ENCODE measurements around the gene ACAA1. TPM values are rescaled to one million over a fixed set of nuclear protein-coding genes. Genes with fewer than 3 reads are reported as not detected.
"Not testable (repeated sequence)": the region's sequence is repeated elsewhere in the genome, so short reads cannot be mapped to it uniquely, and the experiment has no call there.

The ACAA1 gene
- polyA plus RNA-seq, 1 of the 3 experiments (the other 2 are of a cell fraction) = 86.4 TPM

DNA sequence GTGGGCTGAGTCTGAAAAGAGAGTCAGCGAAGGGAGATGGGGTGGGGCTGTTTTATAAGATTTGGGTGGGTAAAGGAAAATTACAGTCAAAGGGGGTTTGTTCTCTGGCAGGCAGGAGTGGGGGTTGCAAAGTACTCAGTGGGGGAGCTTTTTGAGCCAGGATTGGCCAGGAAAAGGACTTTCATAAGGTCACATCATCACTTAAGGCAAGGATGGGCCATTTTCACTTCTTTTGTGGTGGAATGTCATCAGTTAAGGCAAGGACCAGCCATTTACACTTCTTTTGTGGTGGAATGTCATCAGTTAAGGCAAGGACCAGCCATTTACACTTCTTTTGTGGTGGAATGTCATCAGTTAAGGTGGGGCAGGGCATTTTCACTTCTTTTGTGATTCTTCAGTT, 53.7 kb downstream of the ACAA1 start:
- POLR2A ChIA-PET = not testable (repeated sequence)

DNA sequence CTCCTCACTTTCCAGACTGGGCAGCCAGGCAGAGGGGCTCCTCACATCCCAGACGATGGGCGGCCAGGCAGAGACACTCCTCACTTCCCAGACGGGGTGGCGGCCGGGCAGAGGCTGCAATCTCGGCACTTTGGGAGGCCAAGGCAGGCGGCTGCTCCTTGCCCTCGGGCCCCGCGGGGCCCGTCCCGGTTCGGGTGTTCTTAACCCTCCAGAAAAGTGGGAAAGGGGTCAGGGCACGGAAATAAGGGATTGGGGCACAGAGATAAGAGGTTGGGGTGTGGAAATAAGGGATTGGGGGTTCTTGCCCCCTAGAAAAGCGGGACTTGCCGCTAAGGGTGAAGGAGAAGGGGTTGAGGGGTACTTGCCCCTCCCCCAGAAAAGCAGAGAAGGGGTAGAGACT, 54.6 kb downstream of the ACAA1 start:
- H3K79me2 ChIP-seq (ENCODE audit: insufficient read depth); H3K4me2 ChIP-seq; H3K9me2 ChIP-seq; DNase-seq; H2AFZ ChIP-seq (ENCODE audit: low read depth); H3K9ac ChIP-seq; H3F3A ChIP-seq (replicated peaks; ENCODE audit: insufficient read depth); H3K27me3 ChIP-seq (ENCODE audit: insufficient read depth); H3K27ac ChIP-seq (ENCODE audit: low read depth in 2 of 2, low read length in 1 of 2); H4K20me1 ChIP-seq (ENCODE audit: insufficient read depth); CTCF ChIA-PET; H3K36me3 ChIP-seq (replicated peaks in 1 of 2; ENCODE audit: control insufficient read depth in 1 of 2, insufficient read depth in 2 of 2, low read length in 1 of 2); H3K4me1 ChIP-seq (ENCODE audit: control insufficient read depth in 1 of 2, insufficient read depth in 2 of 2, low read depth in 1 of 2, low read length in 1 of 2); H3K4me3 ChIP-seq (ENCODE audit: low read depth in 2 of 2, low read length in 1 of 2); H3K9me3 ChIP-seq; POLR2A ChIA-PET: not testable (repeated sequence)
- 56% methylated on average over 11 of the region's 16 CpGs for WGBS (ENCODE audit: low lambda C conversion rate)

More for the DNA sequence above, 53.7 kb downstream of the ACAA1 start:
- H3F3A ChIP-seq (replicated peaks; ENCODE audit: insufficient read depth); H2AFZ ChIP-seq (ENCODE audit: low read depth); H4K20me1 ChIP-seq (ENCODE audit: insufficient read depth); H3K4me2 ChIP-seq; H3K4me1 ChIP-seq (ENCODE audit: control insufficient read depth in 1 of 2, insufficient read depth in 2 of 2, low read depth in 1 of 2, low read length in 1 of 2); H3K9ac ChIP-seq; H3K36me3 ChIP-seq (replicated peaks in 1 of 2; ENCODE audit: control insufficient read depth in 1 of 2, insufficient read depth in 2 of 2, low read length in 1 of 2); H3K4me3 ChIP-seq (ENCODE audit: low read depth in 2 of 2, low read length in 1 of 2); H3K27ac ChIP-seq (ENCODE audit: low read depth in 2 of 2, low read length in 1 of 2); DNase-seq; CTCF ChIA-PET; H3K27me3 ChIP-seq (ENCODE audit: insufficient read depth); H3K9me2 ChIP-seq; H3K79me2 ChIP-seq (ENCODE audit: insufficient read depth); H3K9me3 ChIP-seq: not testable (repeated sequence)
- WGBS (ENCODE audit: low lambda C conversion rate) = no CpG with 5 or more reads among the region's 1 CpG

DNA sequence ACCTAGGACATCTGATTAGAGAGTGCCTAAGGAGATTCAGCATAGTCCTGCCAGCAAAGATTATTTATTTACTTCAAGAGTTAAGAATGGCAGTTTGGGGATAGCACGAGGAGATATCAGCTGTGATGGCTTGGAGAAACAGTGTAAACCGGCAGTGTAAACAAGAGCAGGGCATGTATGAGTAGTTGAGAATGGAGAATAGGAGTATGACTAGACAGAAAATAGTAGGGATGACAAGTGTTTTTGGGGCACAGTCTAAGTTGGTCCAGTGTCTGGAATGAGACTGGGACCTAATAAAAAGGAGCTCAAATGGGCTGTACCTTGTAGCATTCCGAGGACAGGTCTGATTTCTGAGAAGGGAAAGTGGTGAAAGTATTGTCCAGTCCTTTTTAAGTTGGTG, 59.9 kb downstream of the ACAA1 start:
- H3F3A ChIP-seq (replicated peaks; ENCODE audit: insufficient read depth); H3K4me1 ChIP-seq (ENCODE audit: control insufficient read depth in 1 of 2, insufficient read depth in 2 of 2, low read depth in 1 of 2, low read length in 1 of 2); H3K27me3 ChIP-seq (ENCODE audit: insufficient read depth); CTCF ChIA-PET; H3K9ac ChIP-seq; H3K9me3 ChIP-seq; H3K4me3 ChIP-seq (ENCODE audit: low read depth in 2 of 2, low read length in 1 of 2); H2AFZ ChIP-seq (ENCODE audit: low read depth); H3K4me2 ChIP-seq; H4K20me1 ChIP-seq (ENCODE audit: insufficient read depth); POLR2A ChIA-PET; DNase-seq; H3K27ac ChIP-seq (ENCODE audit: low read depth in 2 of 2, low read length in 1 of 2); H3K79me2 ChIP-seq (ENCODE audit: insufficient read depth); H3K9me2 ChIP-seq; H3K36me3 ChIP-seq (replicated peaks in 1 of 2; ENCODE audit: control insufficient read depth in 1 of 2, insufficient read depth in 2 of 2, low read length in 1 of 2): not testable (repeated sequence)
- 42% methylated on average over 3 of the region's 3 CpGs for WGBS (ENCODE audit: low lambda C conversion rate)

Small RNA genes lying within 50 kb of the gene (small RNA-seq; reads per million reads assigned to genes)
- 0 reads per million in 7 experiments for gene RF00019

Other genes with a start within 250 kb of the ACAA1 start
- gene VILL, start 146.3 kb downstream of the ACAA1 start, polyA plus RNA-seq (2012; rRNA removed) = 8.6 and 8.8 TPM in 2 replicates
- 15.2 and 20.2 TPM in 2 replicates for gene PLCD1, start 107.5 kb downstream of the ACAA1 start, polyA plus RNA-seq (2012; rRNA removed)
- gene DLEC1, start 97.9 kb downstream of the ACAA1 start, polyA plus RNA-seq (2012; rRNA removed) = 0.02 TPM in 1 of 2 replicates, not detected in the other
- 24.0 and 26.9 TPM in 2 replicates for gene MYD88, start 1.5 kb upstream of the ACAA1 start, polyA plus RNA-seq (2012; rRNA removed)
- 22.3 and 31.9 TPM in 2 replicates for gene OXSR1, start 28.4 kb upstream of the ACAA1 start, polyA plus RNA-seq (2012; rRNA removed)
- 0.08 and 0.29 TPM in 2 replicates for gene SLC22A13, start 128.7 kb upstream of the ACAA1 start, polyA plus RNA-seq (2012; rRNA removed)
- gene SLC22A14, start 145.2 kb upstream of the ACAA1 start, polyA plus RNA-seq (2012; rRNA removed) = 0.10 and 0.16 TPM in 2 replicates
- gene XYLB, start 209.7 kb upstream of the ACAA1 start, polyA plus RNA-seq (2012; rRNA removed) = 2.7 and 3.6 TPM in 2 replicates